HG02623 (cell line): ENCODE data around the gene MEGF11.

ENCODE experiments used
- ATAC-seq: cut with Tn5 transposase; IDR thresholded peaks from one replicate; pipeline ENCODE4 v1.9.1; 2021; ENCODE audit warnings: moderate library complexity; ENCODE audit not compliant: unreplicated experiment

The MEGF11 gene

GRCh38 chr15:66241087-66241907 is 12.3 kb downstream of the MEGF11 start:
- no peak for ATAC-seq

GRCh38 chr15:66240240-66240794 is 13.2 kb downstream of the MEGF11 start:
- no peak for ATAC-seq

- no peak for ATAC-seq
These were observed 14.0 kb downstream of the MEGF11 start for GRCh38 chr15:66239514-66239913.

DNA sequence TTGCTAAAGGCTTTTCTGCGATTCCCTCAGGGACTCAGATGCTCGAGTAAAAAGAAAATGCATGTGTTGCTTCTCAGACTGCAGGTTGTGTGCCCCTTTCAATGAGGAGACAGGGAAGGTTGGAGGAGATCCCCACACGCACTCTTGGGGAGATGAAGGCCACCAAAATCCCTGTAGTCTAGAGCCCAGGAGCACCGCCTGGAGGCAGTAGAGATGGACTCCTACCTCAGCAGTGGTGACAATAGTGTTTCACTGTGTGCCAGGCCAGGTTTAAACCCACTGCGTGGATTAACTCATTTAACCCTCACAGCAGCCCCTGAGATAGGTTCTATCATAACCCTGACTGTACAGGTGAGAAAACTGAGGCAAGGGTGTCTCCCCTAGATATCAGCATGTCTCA is 15.2 kb downstream of the MEGF11 start:
- ATAC-seq: no peak

GRCh38 chr15:66237513-66238235 is 15.9 kb downstream of the MEGF11 start:
- ATAC-seq: no peak

- ATAC-seq: no peak
These were observed 16.7 kb downstream of the MEGF11 start for GRCh38 chr15:66236806-66237375.

- ATAC-seq: no peak
These were observed 17.7 kb downstream of the MEGF11 start for GRCh38 chr15:66235866-66236265.

DNA sequence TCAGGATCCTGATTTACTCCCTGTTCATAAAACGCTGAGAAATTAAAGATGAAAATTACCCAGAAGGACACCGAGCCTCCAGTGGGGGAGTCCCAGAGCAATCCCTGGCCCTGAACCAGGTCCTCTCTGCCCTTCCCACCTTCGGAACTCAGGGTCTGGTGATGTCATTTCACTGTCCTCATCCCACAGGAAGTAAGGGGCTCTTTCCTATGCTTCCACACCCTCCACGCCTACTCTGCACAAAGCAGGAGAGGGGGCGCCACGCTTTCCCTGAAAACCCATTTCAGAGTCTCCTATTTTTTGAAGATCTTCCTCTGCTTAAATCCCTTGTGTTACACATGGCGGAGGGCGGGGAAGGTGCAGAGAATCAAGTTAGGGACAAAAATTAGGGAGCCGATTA is 18.8 kb downstream of the MEGF11 start:
- no peak for ATAC-seq

- ATAC-seq: no peak
These were observed 19.8 kb downstream of the MEGF11 start for GRCh38 chr15:66233487-66234415.

GRCh38 chr15:66232267-66232625 is 21.3 kb downstream of the MEGF11 start:
- no peak for ATAC-seq

- no peak for ATAC-seq
These were observed 21.9 kb downstream of the MEGF11 start for GRCh38 chr15:66231394-66232266.

DNA sequence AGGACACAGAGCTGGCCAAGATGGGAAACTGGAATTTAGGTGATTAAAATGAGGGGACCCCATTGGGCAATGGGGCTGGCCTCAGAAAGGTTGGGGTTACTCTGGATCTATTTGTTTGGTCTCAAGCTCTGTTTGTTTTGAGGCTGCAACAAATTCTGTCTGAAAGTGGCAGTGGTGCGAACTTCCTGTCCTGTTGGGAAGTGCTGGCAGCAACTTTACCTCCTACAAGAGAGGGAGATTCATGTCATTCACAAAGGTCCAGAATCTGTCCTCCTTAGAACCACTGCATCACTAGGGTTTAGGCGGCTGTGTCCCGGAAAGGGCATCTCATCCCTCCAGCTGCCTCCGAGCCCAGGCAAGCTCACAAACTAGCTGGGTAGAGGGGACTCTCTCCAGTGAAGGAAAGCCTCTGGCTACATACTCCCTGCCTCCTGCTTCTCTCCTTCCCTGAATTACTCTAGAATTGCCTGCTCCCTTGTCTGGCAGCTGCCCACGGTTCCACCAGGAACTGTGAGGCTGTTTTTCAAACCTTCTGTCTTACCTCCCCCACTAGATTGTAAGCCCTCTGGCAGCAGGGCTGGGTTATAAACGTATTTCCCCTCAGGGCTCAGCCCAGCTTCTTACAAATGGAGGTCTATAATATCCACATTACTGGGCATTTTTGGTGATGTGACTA is 23.6 kb downstream of the MEGF11 start:
- ATAC-seq: no peak

DNA sequence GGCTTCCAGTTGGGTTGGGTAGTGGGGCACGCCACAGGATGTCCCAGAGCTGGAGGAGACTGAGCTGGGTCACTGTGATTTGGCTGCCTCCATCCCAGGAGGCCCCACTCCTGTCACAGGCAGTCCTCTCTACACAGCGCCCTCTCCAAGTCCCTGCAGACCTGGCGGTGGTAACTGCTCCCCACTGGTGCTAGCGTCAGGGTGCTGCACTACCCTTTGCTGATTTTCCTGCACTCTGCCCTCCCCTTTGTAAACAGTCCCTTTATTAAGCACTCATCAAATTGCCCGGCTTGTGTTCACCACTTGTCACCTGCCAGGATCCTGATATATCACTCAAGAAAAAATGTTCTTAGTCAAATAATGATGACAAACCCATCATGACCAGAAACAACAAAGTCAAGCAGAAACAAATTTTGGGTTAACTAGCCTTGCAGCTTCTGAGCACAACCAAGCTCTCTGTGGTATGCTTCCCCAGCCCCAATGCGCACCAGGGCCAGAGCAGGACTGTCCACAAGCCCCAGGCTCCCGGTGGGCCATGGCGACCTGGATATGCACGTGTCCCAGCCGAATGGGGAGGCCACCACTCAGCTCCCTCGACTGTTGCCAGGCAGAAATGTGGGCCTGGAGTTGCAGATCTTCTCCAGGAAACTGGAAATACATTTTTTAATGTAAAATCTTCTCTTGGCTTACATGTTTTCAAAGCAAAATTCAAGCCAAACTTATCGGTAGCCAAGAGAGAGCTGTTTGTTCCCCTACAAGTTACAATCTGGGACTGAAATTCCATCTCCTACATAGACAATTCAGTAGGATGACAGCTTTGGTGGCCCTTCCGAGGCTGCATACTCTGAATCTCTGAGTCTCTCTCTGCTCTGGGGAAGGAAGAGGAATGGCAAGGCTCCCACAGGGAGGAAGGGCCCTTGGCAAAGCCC is 24.5 kb downstream of the MEGF11 start:
- ATAC-seq: no peak

- ATAC-seq: no peak
These were observed 26.8 kb downstream of the MEGF11 start for GRCh38 chr15:66226736-66227135.

DNA sequence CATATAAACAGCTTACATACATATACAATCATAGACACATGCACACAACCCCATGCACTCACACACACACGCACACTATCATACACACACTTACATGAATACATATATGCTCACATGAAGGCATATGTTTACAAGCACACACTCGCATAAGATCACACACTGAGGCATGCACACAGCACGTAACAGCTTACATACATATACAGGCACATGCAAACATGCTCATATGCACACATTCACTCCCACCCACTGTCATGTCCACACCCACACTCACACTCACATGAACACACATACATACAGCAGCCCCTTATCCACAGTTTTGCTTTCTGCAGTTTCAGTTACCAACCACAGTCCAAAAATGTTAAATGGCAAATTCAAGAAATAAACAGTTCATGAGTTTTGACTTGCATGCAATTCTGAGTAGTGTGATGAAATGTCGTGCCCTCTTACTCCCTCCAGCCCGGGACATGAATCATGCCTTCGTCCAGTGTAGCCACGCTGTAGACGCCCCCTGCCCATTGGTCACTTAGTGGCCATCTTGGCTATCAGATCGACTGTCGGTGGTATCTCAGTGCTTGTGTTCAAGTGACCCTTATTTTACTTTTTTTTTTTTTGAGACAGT is 27.8 kb downstream of the MEGF11 start:
- ATAC-seq: no peak

DNA sequence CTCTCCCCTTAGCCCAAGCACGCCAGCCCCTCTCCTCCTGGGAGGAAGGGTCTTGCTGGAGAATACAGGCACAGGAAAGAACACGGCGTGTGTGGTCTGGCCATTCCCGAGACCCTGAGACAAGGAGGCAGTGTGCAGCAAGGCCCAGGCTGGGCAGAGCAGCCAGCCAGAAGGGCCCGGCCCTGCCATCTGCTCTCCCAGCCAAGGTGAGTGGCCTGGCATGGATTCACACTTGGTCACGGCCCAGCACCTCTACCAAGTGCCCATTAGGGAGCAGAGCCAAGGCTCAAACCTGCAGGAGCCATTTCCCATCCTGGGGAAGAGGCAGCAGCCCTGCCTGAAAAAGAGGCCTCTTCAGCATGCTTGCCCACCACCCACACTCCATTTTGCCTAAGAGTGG is 28.6 kb downstream of the MEGF11 start:
- ATAC-seq: no peak

DNA sequence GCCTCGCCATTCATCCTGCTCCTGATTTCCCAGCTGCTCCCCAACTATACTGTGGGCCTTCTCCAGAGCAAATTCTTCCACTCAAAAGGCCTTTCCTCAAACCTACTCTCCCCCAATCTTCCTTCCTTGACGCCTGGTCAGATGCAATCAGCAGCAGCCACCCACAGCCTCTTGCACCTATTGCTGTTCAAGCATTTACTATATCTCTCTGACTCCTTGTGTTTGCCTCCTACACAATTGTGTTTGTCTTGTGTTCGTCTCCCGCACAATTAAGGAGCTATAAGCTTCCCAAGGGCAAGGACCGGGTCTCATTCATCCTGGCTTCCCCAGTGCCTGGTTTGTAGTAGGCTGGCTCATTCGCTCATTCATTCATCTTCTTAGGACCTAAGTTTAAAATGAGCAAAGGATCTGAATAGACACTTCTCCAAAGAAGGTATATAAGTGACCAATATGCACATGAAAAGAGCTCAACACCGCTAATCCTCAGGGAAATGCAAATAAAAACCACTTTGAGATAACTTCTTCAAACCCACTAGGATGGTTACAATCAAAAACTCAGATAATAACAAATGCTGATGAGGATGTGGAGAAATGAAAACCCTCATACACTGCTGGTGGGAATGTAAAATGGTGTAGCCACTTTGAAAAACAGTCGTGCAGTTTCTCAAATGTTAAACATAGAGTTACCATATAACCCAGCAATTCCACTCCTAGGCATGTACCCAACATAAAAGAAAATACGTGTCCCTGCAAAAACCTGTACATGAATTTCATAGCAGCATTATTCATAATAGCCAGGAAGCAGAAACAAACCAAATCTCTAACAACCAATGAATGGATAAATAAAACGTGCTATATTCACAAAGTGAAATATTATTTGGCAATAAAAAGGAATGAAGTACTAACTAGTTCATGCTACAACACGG is 31.0 kb downstream of the MEGF11 start:
- no peak for ATAC-seq
